Hepatocyte (in vitro differentiated cells): Measurements from ENCODE around the gene CACNA1F. TPM values are rescaled to one million over a fixed set of nuclear protein-coding genes. Genes with fewer than 3 reads are reported as not detected.

Source experiments
- DNase-seq: peaks from one replicate; pipeline ENCODE4 v3.0.0-alpha.2; 2016; ENCODE audit warnings: low spot score
- H2AFZ ChIP-seq: fragments of 200-600 bp; sonication (generic); 2 replicates; pipeline ENCODE4 v1.6.0; 2016; ENCODE audit warnings: antibody characterized with exemption, mild to moderate bottlenecking
- H3K27ac ChIP-seq: fragments of 200-600 bp; sonication (generic); 2 replicates; pipeline ENCODE4 v1.5.1; 2016; ENCODE audit warnings: mild to moderate bottlenecking
- H3K27me3 ChIP-seq: fragments of 200-600 bp; sonication (generic); 2 replicates; pipeline ENCODE4 v1.6.1; 2016
- H3K36me3 ChIP-seq: fragments of 200-600 bp; sonication (generic); replicated peaks from 2 replicates; pipeline ENCODE4 v1.5.1; 2016; ENCODE audit warnings: low read depth; ENCODE audit not compliant: insufficient read depth
- H3K4me1 ChIP-seq: fragments of 200-600 bp; sonication (generic); 2 replicates; pipeline ENCODE4 v1.5.1; 2016; ENCODE audit warnings: mild to moderate bottlenecking, moderate library complexity; ENCODE audit not compliant: insufficient read depth
- H3K4me2 ChIP-seq: fragments of 200-600 bp; sonication (generic); 2 replicates; pipeline ENCODE4 v1.6.0; 2016
- H3K4me3 ChIP-seq: fragments of 200-600 bp; sonication (generic); 2 replicates; pipeline ENCODE4 v1.5.1; 2016; ENCODE audit warnings: mild to moderate bottlenecking
- H3K79me2 ChIP-seq: fragments of 200-600 bp; sonication (generic); 2 replicates; pipeline ENCODE4 v1.6.0; 2017; ENCODE audit warnings: mild to moderate bottlenecking
- H3K9me2 ChIP-seq: fragments of 200-600 bp; sonication (generic); replicated peaks from 2 replicates; pipeline ENCODE4 v1.6.0; 2017; ENCODE audit warnings: mild to moderate bottlenecking; ENCODE audit not compliant: insufficient read depth
- H3K9me3 ChIP-seq: fragments of 200-600 bp; sonication (generic); 2 replicates; pipeline ENCODE4 v1.5.1; 2016; ENCODE audit warnings: low read depth, mild to moderate bottlenecking
- H4K20me1 ChIP-seq: fragments of 200-600 bp; sonication (generic); 2 replicates; pipeline ENCODE4 v1.6.0; 2016; ENCODE audit warnings: mild to moderate bottlenecking; ENCODE audit not compliant: insufficient read depth, poor library complexity, severe bottlenecking
- CTCF ChIP-seq: fragments of 200-600 bp; sonication (generic); IDR thresholded peaks from 2 replicates; pipeline ENCODE4 v1.5.1; 2016; ENCODE audit warnings: antibody characterized with exemption, mild to moderate bottlenecking; ENCODE audit not compliant: poor library complexity
- EZH2 ChIP-seq: fragments of 200-600 bp; sonication (generic); IDR thresholded peaks from 2 replicates; pipeline ENCODE4 v1.6.1; 2016; ENCODE audit warnings: antibody characterized with exemption, mild to moderate bottlenecking, borderline replicate concordance
- EZH2phosphoT487 ChIP-seq: fragments of 200-600 bp; sonication (generic); IDR thresholded peaks from one replicate; pipeline ENCODE4 v1.6.1; 2018; ENCODE audit warnings: antibody characterized with exemption, mild to moderate bottlenecking, low read depth, moderate library complexity; ENCODE audit not compliant: unreplicated experiment, severe bottlenecking
- WGBS: methylation state at CpG from one replicate; pipeline ENCODE4 v1.1.6; 2016; ENCODE audit warnings: low lambda C conversion rate; ENCODE audit errors: missing lambda C conversion rate; 5-methylcytosine and 5-hydroxymethylcytosine counted together
- polyA plus RNA-seq: library from polyadenylated mRNA; unstranded; fragments of >200 nt; fragmentation: Nextera tagmentation; extraction: Ambion mirVana; gene quantifications from 2 replicates; pipeline ENCODE4 v1.2.1, GENCODE V29; 2016
- total RNA-seq: library from RNA; depleted of rRNA; stranded (reverse); fragments of >200 nt; gene quantifications from 2 replicates; pipeline ENCODE4 v1.2.3, GENCODE V29; 2014

Gene CACNA1F
- total and polyA plus RNA-seq, 2 experiments from 2014 or later, result 0.27 to 1.6 TPM

- no peak for DNase-seq
- Histone ChIP-seq H3K9me3 (no peaks in the 10 kb centered on the region), H2AFZ (no peak overlapping the region), H3K4me1 (no peaks in the 10 kb centered on the region), H4K20me1 (no peaks in the 10 kb centered on the region), H3K36me3 (no peaks in the 10 kb centered on the region), H3K4me3 (no peak overlapping the region), H3K27me3 (no peaks in the 10 kb centered on the region), H3K79me2 (no peaks in the 10 kb centered on the region), H3K27ac (no peak overlapping the region), H3K9me2 (no peaks in the 10 kb centered on the region), H3K4me2 (no peak overlapping the region)
- 86% methylated on average over 11 of the region's 12 CpGs for WGBS
- no peak for TF ChIP-seq CTCF
- no peak for TF ChIP-seq EZH2phosphoT487
- no peak for TF ChIP-seq EZH2
Observed at GRCh38 chrX:49242545-49243066, 9.5 kb upstream of the CACNA1F start.

GRCh38 chrX:49238735-49239134, 5.6 kb upstream of the CACNA1F start:
- Histone ChIP-seq H3K79me2 (no peaks in the 10 kb centered on the region), H3K27me3 (no peaks in the 10 kb centered on the region), H3K27ac (no peak overlapping the region), H3K4me2 (no peak overlapping the region), H3K9me3 (no peaks in the 10 kb centered on the region), H3K36me3 (no peaks in the 10 kb centered on the region), H3K9me2 (no peaks in the 10 kb centered on the region), H2AFZ (no peak overlapping the region), H4K20me1 (no peaks in the 10 kb centered on the region), H3K4me3 (no peak overlapping the region), H3K4me1 (no peaks in the 10 kb centered on the region)
- 84% methylated on average over 7 of the region's 7 CpGs for WGBS
- DNase-seq, result no peak
- no peak for TF ChIP-seq CTCF
- no peak for TF ChIP-seq EZH2
- no peak for TF ChIP-seq EZH2phosphoT487

GRCh38 chrX:49237060-49237459, 3.9 kb upstream of the CACNA1F start:
- H4K20me1 ChIP-seq, result no peaks in the 10 kb centered on the region
- no peak overlapping the region for H3K4me3 ChIP-seq
- 89% methylated on average over 9 of the region's 9 CpGs for WGBS
- H3K79me2 ChIP-seq, result no peaks in the 10 kb centered on the region
- H3K4me2 ChIP-seq, result no peak overlapping the region
- H3K27ac ChIP-seq, result no peak overlapping the region
- DNase-seq, result no peak
- H3K4me1 ChIP-seq, result no peaks in the 10 kb centered on the region
- no peaks in the 10 kb centered on the region for H3K27me3 ChIP-seq
- H3K36me3 ChIP-seq, result no peaks in the 10 kb centered on the region
- TF ChIP-seq EZH2phosphoT487 (no peak), EZH2 (no peak), CTCF (no peak)
- H3K9me3 ChIP-seq, result no peaks in the 10 kb centered on the region
- no peak overlapping the region for H2AFZ ChIP-seq
- H3K9me2 ChIP-seq, result no peaks in the 10 kb centered on the region
